ENCODE measurements around the gene MAPRE3.

Gene MAPRE3

GRCh38 chr2:26994983-26995382, 24.5 kb downstream of the MAPRE3 start:
- Histone ChIP-seq H3K27me3 (replicated peaks; ENCODE audit: control insufficient read depth, insufficient read depth, low read length) (no peaks in the 10 kb centered on the region), H3K4me3 (replicated peaks; ENCODE audit: low read depth, low read length) (no peak overlapping the region), H3K36me3 (ENCODE audit: control insufficient read depth, insufficient read depth, low read length) (no peaks in the 10 kb centered on the region)
- no peak for DNase-seq (ENCODE audit: extremely low read depth, insufficient read length)
- TF ChIP-seq, protein P1, sequence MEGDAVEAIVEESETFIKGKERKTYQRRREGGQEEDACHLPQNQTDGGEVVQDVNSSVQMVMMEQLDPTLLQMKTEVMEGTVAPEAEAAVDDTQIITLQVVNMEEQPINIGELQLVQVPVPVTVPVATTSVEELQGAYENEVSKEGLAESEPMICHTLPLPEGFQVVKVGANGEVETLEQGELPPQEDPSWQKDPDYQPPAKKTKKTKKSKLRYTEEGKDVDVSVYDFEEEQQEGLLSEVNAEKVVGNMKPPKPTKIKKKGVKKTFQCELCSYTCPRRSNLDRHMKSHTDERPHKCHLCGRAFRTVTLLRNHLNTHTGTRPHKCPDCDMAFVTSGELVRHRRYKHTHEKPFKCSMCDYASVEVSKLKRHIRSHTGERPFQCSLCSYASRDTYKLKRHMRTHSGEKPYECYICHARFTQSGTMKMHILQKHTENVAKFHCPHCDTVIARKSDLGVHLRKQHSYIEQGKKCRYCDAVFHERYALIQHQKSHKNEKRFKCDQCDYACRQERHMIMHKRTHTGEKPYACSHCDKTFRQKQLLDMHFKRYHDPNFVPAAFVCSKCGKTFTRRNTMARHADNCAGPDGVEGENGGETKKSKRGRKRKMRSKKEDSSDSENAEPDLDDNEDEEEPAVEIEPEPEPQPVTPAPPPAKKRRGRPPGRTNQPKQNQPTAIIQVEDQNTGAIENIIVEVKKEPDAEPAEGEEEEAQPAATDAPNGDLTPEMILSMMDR (IDR thresholded peaks at IDR 0.05; ENCODE audit: insufficient read depth, low read length, poor library complexity, severe bottlenecking), result no peak

- H3K4me3 ChIP-seq (replicated peaks; ENCODE audit: low read depth, low read length), result no peak overlapping the region
- TF ChIP-seq, protein P1 (IDR thresholded peaks at IDR 0.05; ENCODE audit: insufficient read depth, low read length, poor library complexity, severe bottlenecking), result no peak
- no peaks in the 10 kb centered on the region for H3K27me3 ChIP-seq (replicated peaks; ENCODE audit: control insufficient read depth, insufficient read depth, low read length)
- no peaks in the 10 kb centered on the region for H3K36me3 ChIP-seq (ENCODE audit: control insufficient read depth, insufficient read depth, low read length)
- no peak for DNase-seq (ENCODE audit: extremely low read depth, insufficient read length)
These were observed 27.0 kb downstream of the MAPRE3 start for GRCh38 chr2:26997394-26997793.

DNA sequence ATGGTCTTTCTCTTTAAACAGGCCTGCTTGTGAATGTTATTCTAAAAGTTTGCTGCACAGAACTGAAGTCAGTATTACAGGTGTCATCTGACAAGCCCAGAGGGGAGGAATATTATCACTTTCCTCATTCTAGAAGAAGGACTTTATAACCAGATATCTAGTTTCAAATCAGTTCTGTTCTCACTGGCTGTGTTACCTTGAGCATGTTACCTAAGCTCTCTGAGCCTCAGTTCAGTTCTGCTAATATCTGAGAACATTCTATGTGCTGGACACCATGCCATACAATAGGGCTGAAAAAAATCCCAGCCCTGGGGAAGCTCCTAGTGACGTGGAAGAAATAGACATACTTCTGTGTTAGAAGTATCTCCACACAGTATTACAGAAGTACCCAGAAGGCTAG, 27.9 kb downstream of the MAPRE3 start:
- H3K36me3 ChIP-seq (ENCODE audit: control insufficient read depth, insufficient read depth, low read length), result no peaks in the 10 kb centered on the region
- H3K27me3 ChIP-seq (replicated peaks; ENCODE audit: control insufficient read depth, insufficient read depth, low read length), result no peaks in the 10 kb centered on the region
- H3K4me3 ChIP-seq (replicated peaks; ENCODE audit: low read depth, low read length), result no peak overlapping the region
- TF ChIP-seq, protein P1 (IDR thresholded peaks at IDR 0.05; ENCODE audit: insufficient read depth, low read length, poor library complexity, severe bottlenecking), result no peak
- no peak for DNase-seq (ENCODE audit: extremely low read depth, insufficient read length)

DNA sequence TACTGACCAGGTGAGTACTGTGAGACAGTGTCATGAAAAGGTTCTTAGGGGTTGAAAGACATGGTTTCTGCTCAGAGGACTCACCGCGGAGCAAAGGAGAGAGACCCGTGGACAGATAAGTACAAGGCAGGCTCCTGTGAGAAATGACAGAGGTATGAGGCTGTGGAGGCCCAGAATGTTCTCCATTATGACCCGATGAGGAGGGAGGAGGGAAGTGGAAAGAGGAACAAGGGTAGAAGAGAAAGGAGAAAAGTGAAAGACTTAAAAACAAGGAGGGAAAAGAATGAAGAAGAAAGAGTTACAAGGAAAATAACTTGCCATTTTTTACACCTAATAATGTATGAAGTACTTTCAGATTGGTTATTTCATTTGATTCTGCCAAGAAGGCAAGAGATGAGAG, 29.8 kb downstream of the MAPRE3 start:
- DNase-seq (ENCODE audit: extremely low read depth, insufficient read length), result no peak
- no peak overlapping the region for H3K4me3 ChIP-seq (replicated peaks; ENCODE audit: low read depth, low read length)
- H3K36me3 ChIP-seq (ENCODE audit: control insufficient read depth, insufficient read depth, low read length), result no peaks in the 10 kb centered on the region
- no peaks in the 10 kb centered on the region for H3K27me3 ChIP-seq (replicated peaks; ENCODE audit: control insufficient read depth, insufficient read depth, low read length)
- TF ChIP-seq, protein P1 (IDR thresholded peaks at IDR 0.05; ENCODE audit: insufficient read depth, low read length, poor library complexity, severe bottlenecking), result no peak

GRCh38 chr2:27000995-27001394, 30.6 kb downstream of the MAPRE3 start:
- H3K27me3 ChIP-seq (replicated peaks; ENCODE audit: control insufficient read depth, insufficient read depth, low read length), result no peaks in the 10 kb centered on the region

More at GRCh38 chr2:27000995-27001394, 30.6 kb downstream of the MAPRE3 start:
- Histone ChIP-seq H3K4me3 (replicated peaks; ENCODE audit: low read depth, low read length) (no peak overlapping the region), H3K36me3 (ENCODE audit: control insufficient read depth, insufficient read depth, low read length) (no peaks in the 10 kb centered on the region)
- no peak for DNase-seq (ENCODE audit: extremely low read depth, insufficient read length)
- TF ChIP-seq, protein P1 (IDR thresholded peaks at IDR 0.05; ENCODE audit: insufficient read depth, low read length, poor library complexity, severe bottlenecking), result no peak
